ENCODE results near the gene LYPD6B. TPM values are rescaled to one million over a fixed set of nuclear protein-coding genes. Genes with fewer than 3 reads are reported as not detected.

The LYPD6B gene
- total RNA-seq, 1 donor from 2014 or later = 1.1 TPM

- DNase-seq (ENCODE audit: low read depth) = no peak
- TF ChIP-seq, protein P1, sequence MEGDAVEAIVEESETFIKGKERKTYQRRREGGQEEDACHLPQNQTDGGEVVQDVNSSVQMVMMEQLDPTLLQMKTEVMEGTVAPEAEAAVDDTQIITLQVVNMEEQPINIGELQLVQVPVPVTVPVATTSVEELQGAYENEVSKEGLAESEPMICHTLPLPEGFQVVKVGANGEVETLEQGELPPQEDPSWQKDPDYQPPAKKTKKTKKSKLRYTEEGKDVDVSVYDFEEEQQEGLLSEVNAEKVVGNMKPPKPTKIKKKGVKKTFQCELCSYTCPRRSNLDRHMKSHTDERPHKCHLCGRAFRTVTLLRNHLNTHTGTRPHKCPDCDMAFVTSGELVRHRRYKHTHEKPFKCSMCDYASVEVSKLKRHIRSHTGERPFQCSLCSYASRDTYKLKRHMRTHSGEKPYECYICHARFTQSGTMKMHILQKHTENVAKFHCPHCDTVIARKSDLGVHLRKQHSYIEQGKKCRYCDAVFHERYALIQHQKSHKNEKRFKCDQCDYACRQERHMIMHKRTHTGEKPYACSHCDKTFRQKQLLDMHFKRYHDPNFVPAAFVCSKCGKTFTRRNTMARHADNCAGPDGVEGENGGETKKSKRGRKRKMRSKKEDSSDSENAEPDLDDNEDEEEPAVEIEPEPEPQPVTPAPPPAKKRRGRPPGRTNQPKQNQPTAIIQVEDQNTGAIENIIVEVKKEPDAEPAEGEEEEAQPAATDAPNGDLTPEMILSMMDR (conservative IDR thresholded peaks at IDR 0.05; ENCODE audit: low read depth, low read length) = no peak
- no peak overlapping the region for H3K4me3 ChIP-seq (ENCODE audit: low read depth, low read length)
These were observed 41.6 kb downstream of the LYPD6B start for GRCh38 chr2:149080099-149080498.

DNA sequence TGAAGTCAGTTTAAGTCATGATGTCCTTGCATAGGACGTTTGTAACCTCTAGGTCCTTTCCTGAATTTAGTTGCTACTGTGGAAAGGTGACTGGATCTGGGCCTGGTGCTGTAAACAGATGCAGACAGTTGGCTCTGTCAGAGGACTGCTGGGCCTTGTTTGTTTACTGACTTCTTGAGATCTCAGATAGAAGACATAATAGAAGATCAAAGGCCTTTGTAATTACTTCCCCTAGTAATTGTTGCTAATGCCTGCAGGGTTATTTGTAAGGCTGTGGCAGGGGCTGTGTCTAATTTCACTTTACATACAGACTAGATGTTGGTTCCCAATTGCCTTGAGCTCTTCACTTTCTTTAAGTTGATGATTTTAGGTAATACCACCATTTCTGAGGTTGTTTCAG, 42.5 kb downstream of the LYPD6B start:
- TF ChIP-seq, protein P1 (conservative IDR thresholded peaks at IDR 0.05; ENCODE audit: low read depth, low read length) = no peak
- H3K4me3 ChIP-seq (ENCODE audit: low read depth, low read length) = no peak overlapping the region
- DNase-seq (ENCODE audit: low read depth) = no peak

DNA sequence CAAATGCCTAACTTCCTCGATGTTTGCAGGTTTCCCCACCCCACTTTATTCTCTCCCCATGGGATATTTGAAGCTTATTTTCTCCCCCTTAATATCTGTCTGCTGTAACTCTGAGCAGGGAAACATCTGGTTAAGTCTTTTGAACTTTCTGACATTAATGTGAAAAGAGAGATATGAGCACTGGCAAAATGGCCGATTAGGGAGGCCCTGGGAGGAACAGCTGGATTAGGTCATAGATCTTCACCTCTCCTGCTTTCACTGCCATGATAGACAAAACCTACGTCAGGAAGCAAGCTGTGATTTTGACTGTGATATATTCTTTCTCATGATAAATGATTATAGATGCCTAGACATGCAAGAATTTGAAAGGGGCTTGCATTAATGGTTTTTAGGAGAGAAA, 43.6 kb downstream of the LYPD6B start:
- TF ChIP-seq, protein P1 (conservative IDR thresholded peaks at IDR 0.05; ENCODE audit: low read depth, low read length) = no peak
- no peak overlapping the region for H3K4me3 ChIP-seq (ENCODE audit: low read depth, low read length)
- no peak for DNase-seq (ENCODE audit: low read depth)

DNA sequence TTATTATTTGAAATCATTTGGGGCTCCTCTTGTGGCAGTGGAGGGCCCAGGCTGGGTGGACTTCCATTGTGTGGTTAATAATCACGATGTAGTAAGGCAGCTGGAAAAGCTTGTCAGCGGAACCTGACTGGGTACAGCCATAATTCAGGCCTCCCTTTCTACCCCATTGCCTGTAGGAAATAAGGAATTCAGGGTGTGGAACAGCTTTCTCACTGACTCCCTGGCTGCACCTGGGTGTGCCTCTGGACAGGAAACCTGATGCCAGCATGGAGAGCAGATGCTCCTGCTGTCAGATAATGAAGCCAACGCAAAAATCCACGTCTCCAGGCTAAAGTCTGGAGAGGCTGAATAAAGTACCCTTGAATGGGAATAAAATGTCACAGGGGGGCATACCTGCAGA, 44.2 kb downstream of the LYPD6B start:
- TF ChIP-seq, protein P1 (conservative IDR thresholded peaks at IDR 0.05; ENCODE audit: low read depth, low read length) = no peak
- no peak for DNase-seq (ENCODE audit: low read depth)

GRCh38 chr2:149084924-149085795, 46.7 kb downstream of the LYPD6B start:
- H3K4me3 ChIP-seq (ENCODE audit: low read depth, low read length) = no peak overlapping the region
- DNase-seq (ENCODE audit: low read depth) = no peak
- TF ChIP-seq, protein P1 (conservative IDR thresholded peaks at IDR 0.05; ENCODE audit: low read depth, low read length) = no peak

More for the DNA sequence above, 44.2 kb downstream of the LYPD6B start:
- H3K4me3 ChIP-seq (ENCODE audit: low read depth, low read length) = no peak overlapping the region

DNA sequence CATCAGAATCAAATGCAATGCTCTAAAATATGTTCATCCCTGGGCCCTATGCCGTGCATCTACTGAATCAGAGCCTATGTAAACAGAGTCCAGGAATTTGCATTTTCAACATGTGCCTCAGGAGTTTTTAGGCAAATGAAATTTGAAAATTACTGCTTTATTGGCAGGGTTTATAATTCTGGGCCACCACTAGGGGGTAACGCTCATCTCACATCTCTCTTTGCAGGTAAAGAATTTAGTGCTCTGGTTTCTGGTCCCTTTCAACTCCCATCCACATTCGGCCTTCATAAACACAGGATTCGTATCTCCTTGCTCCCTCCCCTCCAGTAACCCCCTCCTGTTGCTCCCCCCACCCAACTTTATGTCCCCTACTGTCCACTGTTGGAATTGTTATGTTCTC, 49.3 kb downstream of the LYPD6B start:
- TF ChIP-seq, protein P1 (conservative IDR thresholded peaks at IDR 0.05; ENCODE audit: low read depth, low read length) = peak; percentile 67
- DNase-seq (ENCODE audit: low read depth) = no peak
- no peak overlapping the region for H3K4me3 ChIP-seq (ENCODE audit: low read depth, low read length)

DNA sequence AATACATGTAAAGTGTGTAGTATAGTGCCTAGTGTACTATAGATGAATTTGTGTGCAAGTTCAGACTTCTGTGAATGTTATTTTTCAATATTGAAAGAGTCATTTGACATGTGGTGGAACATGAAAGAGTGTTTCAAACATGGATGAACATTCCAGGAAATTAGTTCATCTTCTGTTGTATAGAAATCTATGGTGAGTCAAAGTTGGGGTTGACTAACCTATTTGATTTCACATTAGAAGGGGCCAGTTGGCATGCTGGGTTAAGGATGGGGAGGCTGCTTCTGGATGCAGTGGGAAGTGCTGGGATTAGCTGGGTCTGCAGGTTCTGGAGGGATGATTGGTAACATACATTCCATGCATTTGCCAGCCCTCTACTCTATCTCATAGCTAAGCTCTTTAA, 50.6 kb downstream of the LYPD6B start:
- no peak overlapping the region for H3K4me3 ChIP-seq (ENCODE audit: low read depth, low read length)
- TF ChIP-seq, protein P1 (conservative IDR thresholded peaks at IDR 0.05; ENCODE audit: low read depth, low read length) = no peak
- no peak for DNase-seq (ENCODE audit: low read depth)
